SU-DHL-6 (cell line): ENCODE measurements around the gene NOS1AP.

Experiments used
- CTCF ChIP-seq: fragments of 200-600 bp; sonication (generic); IDR thresholded peaks from one replicate; pipeline ENCODE4 v1.5.1; 2017; ENCODE audit warnings: antibody characterized with exemption, mild to moderate bottlenecking, low read length, moderate library complexity; ENCODE audit not compliant: insufficient read depth, poor library complexity, severe bottlenecking
- EZH2phosphoT487 ChIP-seq: fragments of 200-600 bp; sonication (generic), shearing (Covaris generic); conservative IDR thresholded peaks from 2 replicates; pipeline ENCODE4 v1.6.1; 2018; ENCODE audit warnings: mild to moderate bottlenecking, antibody characterized with exemption, low read length, moderate library complexity, mixed read lengths

GRCh38 chr1:162137179-162137960, 67.9 kb downstream of the NOS1AP start:
- TF ChIP-seq CTCF (no peak), EZH2phosphoT487 (no peak)
